Germinal center (tissue), 1 donor: Measurements from ENCODE around the gene GRIN3A.
A peak's percentile ranks its signal among the peaks of the same experiment; 100 is the strongest.

ENCODE experiments used
- DNase-seq: peaks from one replicate; pipeline ENCODE4 v3.0.0; 2012; ENCODE audit warnings: mixed read lengths, low spot score

The GRIN3A gene

DNA sequence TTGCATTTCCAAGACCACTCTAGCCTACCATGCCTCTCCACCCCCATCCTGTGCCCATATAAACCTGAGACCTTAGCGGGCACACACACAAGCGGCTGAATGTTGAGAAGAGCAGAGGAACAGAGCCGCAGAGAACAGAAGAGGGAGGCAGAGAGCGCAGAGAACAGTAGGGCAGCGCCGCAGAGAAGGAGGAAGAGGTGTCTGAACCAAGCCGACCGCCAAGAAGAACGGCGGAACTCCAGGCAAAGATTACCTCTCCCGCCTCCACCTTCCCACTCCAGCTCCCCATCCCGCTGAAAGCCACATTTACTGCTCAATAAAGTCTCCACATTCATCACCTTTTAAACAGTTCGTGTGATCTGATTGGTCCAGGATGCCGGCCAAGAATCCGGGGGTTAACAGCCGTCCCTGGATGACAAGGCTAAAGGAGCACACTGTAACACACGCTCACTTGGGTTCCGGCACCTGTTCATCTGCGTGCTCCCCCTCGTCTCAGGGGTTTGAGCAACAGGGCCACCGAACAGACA is 33.2 kb downstream of the GRIN3A start:
- DNase-seq, result peak; percentile 5

DNA sequence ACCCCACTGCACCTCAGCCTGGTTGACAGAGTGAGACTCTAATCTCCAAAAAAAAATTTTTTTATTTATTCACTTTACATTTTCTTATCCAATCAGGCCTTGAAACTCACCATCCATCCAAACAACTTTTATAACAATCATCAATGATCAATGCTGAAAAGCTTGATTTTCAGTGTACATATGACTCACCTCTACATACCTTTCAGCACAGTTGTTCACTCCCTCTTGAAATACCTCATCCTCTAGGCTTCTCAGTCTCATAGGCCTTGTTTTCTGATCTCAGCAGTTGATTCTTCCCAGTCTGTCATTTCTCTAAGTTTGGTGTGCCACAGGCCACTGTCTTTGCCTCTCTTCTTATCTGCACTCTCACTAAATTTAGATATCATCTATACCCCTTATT is 36.2 kb downstream of the GRIN3A start:
- no peak for DNase-seq

DNA sequence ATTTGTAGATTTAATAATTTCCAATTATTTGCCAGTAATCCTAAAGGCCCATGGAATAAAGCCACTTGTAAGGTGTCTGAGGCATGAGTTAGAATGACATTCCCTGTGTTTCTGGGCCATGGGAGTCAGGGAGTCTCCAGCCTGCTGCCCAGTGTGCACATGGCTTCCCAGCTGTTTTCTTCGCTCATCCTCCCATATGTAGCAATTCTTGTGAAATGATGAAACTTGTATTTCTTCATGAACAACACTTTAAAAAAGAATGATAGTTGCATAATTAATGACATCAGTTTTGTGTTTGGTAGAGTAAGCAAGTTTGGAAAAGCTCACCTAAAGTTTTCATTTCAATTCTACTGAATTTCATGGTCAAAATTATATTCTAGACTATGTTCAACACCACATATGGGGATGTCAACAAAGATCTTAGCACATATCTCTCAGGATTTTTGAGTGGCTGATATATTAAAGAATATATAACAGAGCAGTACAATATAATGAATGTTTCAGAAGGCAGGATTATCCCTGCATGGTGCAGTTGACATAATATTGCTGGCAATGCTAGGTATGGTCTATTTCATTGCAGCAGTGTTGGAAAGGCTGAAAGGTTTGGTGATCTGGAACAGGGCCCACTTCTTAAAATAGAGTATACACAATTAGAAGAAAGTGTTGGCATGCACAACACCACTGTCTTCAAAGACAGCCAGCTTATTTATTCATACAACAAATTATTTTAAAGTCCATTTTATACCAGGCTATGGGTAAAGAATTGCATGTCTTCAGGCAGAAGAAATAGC is 44.7 kb downstream of the GRIN3A start:
- no peak for DNase-seq

GRCh38 chr9:101691657-101692056 is 46.8 kb downstream of the GRIN3A start:
- DNase-seq, result no peak

DNA sequence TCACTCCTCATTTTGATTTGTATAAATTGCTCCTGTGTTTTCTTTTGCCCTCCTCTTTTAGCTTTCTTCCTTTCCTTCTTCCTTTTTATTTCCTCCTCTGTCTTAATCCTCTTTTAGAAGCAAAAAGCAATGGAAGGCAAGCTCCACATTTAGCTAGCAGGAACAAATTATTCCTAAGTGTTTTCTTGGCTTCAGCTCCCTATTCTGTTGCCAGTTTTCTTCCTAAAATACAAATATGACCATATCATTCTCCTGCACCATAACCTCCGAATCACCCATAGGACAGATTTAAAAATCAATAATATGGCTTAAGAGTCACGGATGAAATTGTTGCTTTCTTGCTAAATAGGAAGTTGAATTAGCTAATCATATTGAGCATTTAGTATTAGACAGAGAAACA is 49.4 kb downstream of the GRIN3A start:
- DNase-seq, result no peak

DNA sequence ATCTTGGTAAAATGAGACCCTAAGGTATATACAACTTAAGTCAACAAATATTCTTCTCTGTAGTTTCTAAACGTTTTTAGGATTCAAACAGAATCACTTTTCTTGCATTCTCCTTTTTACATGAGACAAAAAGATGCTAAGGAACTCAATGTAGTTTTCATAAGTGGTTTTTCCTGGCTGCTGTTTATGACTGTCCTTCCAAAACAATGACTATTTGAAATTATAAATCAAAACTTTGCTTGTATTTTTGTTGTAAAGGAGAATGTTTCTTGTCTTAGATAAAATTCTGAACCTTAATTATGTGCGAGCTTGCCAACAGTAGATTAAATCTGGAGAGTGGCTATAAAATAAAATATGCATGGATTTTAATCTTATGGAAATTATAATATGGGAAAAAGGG is 53.8 kb downstream of the GRIN3A start:
- no peak for DNase-seq

DNA sequence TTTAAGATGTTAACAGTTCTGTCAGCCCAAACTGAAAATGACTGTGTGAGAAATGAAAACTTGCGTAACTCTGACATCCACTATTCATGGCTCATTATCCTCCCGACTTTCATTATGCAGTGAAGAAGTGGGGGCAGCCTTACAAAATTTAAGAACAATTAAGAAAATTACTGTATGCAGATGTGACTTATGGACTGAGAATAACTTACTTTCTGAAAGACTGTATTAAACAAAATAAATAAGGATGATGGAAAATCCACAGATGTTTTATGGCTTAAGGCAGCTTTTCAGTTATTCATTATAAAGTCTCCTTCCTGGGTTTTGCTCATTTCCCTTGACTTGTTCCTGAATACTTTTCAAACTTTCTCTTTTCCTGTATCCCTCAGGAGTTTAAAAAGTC is 55.2 kb downstream of the GRIN3A start:
- no peak for DNase-seq

DNA sequence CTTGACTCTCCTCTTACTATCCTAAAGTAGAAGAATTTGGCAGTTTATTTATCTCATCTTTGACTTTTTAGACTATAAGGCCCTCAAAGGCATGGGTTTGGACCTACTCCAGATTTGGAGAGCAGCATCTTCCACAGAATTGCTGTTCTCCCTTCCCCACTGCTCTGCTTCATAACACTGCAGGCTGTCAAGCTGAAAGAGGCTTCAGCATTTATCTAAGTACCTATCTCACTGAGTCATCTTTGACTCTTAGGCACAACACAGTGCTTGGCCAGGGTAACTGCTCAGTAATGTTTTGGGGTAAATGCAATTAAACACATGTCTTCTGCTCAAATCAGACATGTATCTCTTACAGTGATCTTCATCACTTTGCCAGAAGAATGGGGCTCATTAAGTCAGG is 60.6 kb downstream of the GRIN3A start:
- no peak for DNase-seq

DNA sequence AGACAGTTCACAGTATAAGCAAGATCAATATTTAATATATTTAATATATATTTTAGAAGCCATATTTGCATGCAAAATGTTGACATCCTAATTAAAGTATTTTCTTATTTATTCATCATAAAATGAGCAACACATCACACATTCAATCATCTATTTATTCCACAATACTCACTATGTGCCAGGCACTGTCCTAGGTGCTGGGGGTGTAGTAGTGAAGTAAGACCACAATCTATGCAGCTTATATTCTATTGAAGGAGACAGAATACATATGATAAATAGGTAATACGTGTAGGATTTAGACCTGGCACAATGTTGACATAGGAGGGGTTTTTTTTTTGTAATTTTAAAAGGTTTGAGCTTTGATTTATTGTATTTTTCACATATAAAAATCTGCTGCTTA is 63.1 kb downstream of the GRIN3A start:
- DNase-seq, result no peak

DNA sequence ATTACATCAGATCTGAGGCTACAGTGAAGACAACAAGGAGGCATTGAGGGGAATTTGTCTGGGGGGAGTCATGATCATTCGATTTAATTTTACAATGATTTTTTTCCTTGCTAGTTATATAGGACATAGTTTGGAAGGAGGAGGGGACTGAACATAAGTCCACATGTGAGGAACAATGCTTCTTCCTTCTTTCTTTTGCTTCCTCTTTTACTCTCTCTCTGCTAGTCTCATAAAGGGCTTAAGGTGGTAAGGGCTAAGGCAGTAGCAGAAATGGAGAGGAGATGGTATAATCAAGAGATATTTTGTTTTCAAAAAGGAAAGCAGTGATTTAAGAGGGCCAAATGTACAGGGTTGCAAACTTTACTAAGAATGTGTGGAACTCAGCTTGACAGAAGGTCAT is 64.3 kb downstream of the GRIN3A start:
- no peak for DNase-seq

DNA sequence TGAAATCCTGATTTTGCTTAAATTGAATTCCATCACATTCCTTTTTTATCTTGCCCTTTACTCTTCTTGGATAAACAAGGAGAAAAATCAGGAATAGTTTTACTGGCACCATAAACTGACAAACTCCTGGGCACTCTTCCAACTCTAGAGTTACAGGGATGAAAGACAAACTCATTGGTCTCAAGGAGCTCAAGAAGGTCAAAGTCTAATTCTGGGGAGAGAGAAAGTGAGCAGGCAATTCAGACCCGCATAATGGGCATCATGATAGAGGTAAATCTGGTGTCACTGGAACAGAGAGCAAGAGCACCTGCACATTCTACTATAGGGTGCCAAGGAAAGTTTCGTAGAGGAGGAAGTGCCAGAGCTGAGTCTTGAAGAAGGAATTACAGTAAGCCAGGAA is 64.8 kb downstream of the GRIN3A start:
- no peak for DNase-seq

DNA sequence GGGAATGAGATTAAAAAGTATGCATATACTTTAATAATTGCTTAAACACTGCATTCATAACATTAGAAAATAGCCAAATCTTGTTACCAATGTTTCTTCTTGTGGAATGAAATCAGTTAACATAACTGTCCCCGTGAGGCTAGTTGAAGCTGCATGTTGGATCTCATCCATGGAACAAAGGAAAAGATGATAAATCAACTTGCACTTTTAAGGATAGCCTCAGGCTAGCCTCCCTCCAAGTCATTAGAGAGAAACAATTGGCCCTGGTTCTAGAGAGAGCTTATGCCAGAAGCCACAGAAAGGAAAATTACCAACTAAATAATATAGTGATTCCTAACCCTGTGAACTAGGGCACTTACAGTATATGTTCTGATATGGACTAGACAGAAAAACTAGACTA is 66.9 kb downstream of the GRIN3A start:
- DNase-seq, result no peak

- no peak for DNase-seq
Observed at GRCh38 chr9:101668421-101668820, 70.0 kb downstream of the GRIN3A start.

DNA sequence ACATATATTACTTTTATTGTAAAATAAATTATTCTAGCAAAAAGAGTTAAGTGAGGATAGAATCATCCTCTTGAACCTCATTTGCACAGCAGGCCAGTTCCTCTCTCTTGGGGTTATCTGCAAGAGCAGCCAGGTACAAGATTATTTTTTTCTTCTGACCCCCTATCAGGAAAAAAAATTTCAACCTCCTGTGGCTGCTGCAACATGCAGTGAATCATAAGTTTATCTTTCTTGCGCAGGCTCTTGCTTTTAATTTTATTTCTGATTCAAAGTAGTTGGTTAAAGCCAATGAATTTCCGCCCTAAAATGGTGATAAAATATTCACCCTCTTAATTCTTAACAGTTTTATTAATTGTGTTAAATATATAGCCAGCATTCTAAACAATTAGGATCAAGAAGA is 74.0 kb downstream of the GRIN3A start:
- DNase-seq, result no peak

- no peak for DNase-seq
Observed at GRCh38 chr9:101652601-101653175, 85.8 kb downstream of the GRIN3A start.

DNA sequence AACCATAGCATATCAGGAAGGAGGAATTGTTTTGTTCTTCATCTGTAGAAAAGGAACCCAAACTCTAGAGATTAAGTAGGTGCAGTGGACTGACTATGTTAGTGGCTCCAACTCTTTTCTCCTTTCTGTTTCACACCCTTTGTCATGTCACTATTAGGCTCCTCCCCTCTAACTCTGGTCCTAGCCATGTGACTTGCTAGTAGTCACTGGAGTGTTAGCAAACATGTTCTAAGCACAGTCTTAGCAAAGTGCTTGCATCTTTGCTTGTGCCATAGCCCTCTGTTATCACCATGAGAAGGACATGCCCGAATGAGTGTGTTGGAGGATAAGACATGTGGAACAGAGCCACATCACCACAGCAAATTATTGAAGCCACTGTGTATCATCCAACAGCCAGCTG is 88.3 kb downstream of the GRIN3A start:
- no peak for DNase-seq

DNA sequence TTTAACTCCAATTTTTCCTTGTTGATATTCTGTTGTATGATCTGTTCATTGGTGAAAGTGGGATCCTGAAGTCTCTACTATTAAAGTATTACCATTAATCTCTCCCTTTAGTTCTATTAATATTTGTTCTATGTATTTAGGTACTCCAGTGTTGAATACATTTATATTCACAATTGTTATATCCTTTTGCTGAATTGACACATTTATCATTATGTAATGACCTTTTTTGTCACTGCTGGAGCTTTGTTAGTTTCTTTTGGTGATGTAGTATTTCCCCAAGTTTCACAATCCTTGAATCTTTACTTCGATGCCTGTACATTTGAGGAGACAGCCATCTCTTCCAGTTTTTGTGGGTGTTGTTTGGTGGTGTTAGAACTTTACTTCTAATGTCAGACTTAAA is 90.0 kb downstream of the GRIN3A start:
- DNase-seq, result no peak

DNA sequence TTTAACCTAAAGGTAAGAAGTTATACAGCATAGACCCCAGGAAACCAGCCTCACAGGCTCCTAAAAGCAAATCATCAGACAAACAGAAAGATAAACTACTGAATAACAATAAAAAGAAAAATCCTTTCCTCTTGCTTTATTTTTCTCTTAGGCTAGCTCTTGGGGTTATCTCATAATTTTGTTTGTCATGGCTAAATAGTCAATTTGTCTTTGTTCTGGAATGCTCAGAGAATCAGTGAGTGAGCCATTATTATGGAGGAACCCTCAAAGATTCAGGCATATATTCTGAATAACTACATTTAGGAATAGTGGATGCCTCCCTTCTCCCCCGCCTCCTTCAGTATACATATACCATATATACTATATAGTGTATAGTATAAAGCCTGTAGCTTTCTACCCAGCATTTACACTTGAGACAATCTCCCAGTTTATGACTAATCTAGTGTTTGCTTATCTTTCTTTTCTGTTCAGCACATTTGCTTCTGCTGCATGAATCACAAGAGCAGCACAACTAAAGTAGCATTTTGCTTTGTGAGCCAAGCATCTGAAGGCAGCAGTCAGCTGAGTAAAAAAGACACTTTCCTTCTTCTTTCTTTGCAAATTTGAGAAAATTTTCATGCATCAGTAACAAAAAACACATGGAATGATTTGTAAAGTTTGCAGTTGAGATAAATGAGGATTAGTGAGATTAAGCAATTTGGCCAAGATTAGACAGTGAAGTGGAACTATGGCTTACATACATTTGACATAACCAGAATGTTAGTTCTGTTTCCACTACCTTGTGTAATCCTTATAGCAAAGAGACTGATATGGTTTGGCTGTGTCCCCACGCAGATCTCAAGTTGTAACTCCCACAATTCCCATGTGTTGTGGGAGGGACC is 98.4 kb downstream of the GRIN3A start:
- DNase-seq, result no peak

DNA sequence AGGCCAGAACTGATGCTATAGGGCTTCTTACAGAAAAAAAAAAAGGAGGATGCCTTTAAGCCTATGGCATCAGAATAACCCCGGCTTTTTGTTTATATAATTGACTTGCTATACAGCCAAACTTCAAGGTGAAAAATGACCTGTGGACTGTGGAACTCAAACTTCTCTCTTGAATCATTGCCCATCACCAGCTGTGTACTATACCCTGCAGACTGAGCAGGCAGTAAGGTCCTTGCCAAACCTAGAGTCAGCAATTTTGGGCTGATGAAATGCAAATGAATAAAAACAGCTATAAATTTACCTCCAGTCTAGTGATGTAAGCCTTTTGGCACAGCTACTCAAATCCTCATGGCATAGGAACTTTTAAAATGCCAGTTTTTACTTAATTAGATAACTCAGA is 99.1 kb downstream of the GRIN3A start:
- DNase-seq, result no peak

DNA sequence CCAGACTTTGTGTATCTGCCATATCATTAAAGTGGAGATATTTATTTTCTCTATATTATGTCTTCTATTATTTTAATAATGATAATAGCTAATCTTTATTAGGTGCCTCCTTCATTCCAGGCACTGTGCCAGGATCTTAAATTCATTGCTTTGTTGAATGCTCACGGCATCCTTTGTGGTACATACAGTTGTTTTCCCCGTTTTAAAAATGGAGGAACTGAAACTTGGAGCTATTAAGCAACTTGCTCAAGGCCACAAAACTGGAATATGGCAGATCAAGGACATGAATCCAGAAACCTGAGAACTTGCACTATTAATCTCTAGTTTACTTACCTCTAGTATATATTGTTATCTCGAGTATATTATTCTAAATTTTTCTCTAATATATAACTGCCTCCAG is 102.2 kb downstream of the GRIN3A start:
- no peak for DNase-seq

- DNase-seq, result no peak
Observed at GRCh38 chr9:101635473-101635872, 103.0 kb downstream of the GRIN3A start.

DNA sequence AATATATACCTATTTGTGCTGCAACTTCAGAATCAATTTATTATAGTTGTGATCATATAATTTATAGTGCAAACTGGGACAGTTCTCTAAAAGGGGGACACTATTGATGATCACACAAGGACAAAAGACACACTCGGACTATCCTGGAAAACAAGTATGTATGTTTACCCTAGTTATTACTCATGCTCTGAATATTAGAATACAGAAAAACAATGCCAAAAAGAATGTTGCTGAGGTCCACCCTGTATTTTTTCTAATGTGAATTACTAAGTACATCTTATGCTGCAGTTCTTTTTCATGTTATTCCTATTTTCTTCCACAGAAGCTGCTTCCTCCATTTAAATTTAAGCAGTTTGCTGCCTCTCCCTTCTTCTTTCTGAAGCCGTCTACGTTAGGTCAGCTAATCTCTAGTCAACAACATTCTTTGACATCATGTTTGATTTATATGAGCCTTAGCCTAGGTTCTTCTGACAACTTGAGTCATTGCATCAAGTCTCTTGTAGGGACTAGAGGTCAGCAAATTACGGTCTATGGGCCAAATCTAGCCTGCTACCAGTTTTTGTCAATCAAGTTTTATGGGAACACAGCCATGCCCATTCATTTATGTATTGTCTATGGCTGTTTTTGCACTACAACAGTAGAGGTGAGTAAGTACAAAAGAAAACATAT is 103.6 kb downstream of the GRIN3A start:
- no peak for DNase-seq
